Measurements from ENCODE around the gene CFAP206. TPM values are rescaled to one million over a fixed set of nuclear protein-coding genes. Genes with fewer than 3 reads are reported as not detected.

CFAP206 gene
- total and polyA plus RNA-seq, 10 donors, result 0.06 to 0.46 (median 0.16) TPM; not detected in 6

DNA sequence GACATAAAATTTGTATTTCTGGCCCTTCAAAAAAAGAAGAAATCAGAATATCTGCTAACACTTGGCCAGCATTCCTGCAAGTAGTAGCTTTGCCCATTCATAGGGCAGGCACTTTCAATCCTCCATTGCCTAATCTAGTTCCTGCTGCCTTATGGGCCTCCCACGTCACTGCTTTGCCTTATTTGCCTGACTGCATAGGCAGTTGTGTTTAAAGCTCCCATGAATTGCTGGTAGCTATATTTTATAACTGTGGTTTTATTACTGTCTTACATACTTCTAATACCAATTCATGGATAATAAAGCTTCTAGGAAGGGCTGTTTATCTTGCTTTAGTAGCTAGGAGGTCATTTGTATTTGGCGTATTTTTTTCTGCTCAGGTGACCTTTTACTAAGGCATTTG, 57.3 kb downstream of the CFAP206 start:
- Histone ChIP-seq H3K4me3 (no peak overlapping the region), H3K36me3 (no peaks in the 10 kb centered on the region), H3K9me3 (peaks cover 0 to 9% (median 7%) of the 10 kb centered on the region in 8 donors), H3K4me1 (no peaks in the 10 kb centered on the region), H3K27me3 (replicated peaks in 1 of 7) (peaks cover 0 to 10% (median 0%) of the 10 kb centered on the region in 7 donors), H3K27ac (no peak overlapping the region)
- intact Hi-C loops (cut with DNase I; ENCODE audit: low total_unique reads), result no loop called here
- TF ChIP-seq, protein P1, sequence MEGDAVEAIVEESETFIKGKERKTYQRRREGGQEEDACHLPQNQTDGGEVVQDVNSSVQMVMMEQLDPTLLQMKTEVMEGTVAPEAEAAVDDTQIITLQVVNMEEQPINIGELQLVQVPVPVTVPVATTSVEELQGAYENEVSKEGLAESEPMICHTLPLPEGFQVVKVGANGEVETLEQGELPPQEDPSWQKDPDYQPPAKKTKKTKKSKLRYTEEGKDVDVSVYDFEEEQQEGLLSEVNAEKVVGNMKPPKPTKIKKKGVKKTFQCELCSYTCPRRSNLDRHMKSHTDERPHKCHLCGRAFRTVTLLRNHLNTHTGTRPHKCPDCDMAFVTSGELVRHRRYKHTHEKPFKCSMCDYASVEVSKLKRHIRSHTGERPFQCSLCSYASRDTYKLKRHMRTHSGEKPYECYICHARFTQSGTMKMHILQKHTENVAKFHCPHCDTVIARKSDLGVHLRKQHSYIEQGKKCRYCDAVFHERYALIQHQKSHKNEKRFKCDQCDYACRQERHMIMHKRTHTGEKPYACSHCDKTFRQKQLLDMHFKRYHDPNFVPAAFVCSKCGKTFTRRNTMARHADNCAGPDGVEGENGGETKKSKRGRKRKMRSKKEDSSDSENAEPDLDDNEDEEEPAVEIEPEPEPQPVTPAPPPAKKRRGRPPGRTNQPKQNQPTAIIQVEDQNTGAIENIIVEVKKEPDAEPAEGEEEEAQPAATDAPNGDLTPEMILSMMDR (IDR thresholded peaks at IDR 0.05 in 8 of 11, conservative IDR thresholded peaks at IDR 0.05 in 3 of 11), result no peak
- TF ChIP-seq POLR2AphosphoS5 (IDR thresholded peaks at IDR 0.05), result no peak
- DNase-seq, result no peak
- WGBS, 5 donors, result 77 to 88% (median 82%) methylated on average over 2 of the region's 2 CpGs

DNA sequence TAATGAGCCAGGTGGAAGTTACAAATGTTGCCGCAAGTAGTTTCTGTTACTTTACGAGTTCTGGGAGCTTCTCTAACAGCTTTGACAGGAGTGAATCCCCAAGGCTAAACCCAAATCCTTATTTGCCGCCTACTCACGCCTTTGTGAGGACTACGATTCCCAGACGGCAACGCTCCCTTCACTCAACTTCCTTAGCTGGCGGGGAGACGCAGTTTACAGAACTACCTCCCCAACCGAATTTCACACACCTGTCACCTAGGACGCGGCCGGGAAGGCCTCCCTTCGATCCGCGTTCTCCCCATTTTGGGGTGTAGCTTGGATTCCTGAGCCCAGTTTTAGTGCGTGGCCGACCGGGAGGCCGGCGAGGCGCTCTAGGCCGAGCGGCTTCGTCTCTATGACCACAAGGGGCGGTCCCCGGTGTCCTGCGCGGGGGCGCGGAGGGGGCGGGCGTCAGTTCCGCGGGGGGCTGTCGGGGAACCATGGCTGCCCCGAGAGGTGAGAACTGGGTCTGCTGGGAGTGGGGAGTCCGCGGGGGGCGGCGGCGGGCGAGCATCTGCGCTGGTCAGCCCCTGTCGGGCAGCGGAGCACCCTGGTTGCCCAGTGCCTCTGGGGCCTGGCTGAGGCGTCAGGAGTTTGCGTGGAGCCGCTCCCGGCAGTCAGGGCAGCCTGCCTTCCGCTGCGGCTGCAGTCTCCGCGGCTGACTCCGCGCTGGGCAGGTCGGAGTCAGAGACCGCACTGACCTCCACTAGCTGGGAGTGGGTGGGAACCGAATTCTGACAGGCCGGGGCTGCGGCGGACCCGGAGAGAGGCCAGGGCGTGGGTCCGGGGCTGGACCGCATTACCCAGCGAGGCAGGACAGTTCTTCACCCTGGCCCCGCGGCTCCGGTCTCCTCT, 65.0 kb downstream of the CFAP206 start, which contains the start of gene SLC35A1:
TSS of gene SLC35A1 (plus strand) at position 450 of the 894 bp plus-strand sequence. CDS start at position 480, 30 bp downstream.
- DNase-seq, result peak; percentile 97

DNA sequence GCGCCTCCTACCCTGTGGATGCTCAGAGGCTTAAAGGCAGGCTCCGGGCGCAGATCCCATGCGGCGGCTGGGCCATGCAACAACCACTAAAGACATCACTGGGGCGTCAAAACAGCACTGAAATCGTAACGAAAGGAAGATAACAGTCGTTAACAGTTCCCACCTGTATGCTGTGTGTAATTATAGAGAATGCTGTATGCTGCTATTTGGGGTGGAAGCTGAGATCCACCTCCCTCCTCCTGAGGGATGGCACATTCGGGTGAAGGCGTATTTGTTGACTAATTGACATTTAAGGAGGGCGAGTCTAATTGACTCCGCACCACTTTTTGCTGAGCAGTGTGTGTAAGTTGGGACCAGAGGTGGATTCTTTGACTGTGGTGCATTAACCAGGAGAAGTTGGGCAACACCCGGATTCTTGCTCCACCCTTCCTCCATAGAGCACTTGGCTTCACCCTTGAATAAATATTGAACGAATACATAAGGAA, 65.7 kb downstream of the CFAP206 start:
- no peak for DNase-seq
- Histone ChIP-seq H3K9me3 (no peaks in the 10 kb centered on the region), H3K36me3 (peaks cover 0 to 13% (median 0%) of the 10 kb centered on the region in 6 donors), H3K27ac (peak overlapping the region; percentile 87 to 97 (median 96)), H3K4me1 (peaks cover 8 to 44% (median 28%) of the 10 kb centered on the region in 6 donors), H3K27me3 (replicated peaks in 1 of 7) (no peaks in the 10 kb centered on the region), H3K4me3 (peak overlapping the region; percentile 53 to 99 (median 91))
- intact Hi-C loops (cut with DNase I; ENCODE audit: low total_unique reads), result no loop called here
- TF ChIP-seq POLR2AphosphoS5 (IDR thresholded peaks at IDR 0.05) (no peak), POLR2A (IDR thresholded peaks at IDR 0.05) (no peak)
- TF ChIP-seq, protein P1 (IDR thresholded peaks at IDR 0.05 in 8 of 11, conservative IDR thresholded peaks at IDR 0.05 in 3 of 11), result no peak
- 1 to 3% (median 2%) methylated on average over 14 to 15 of the region's 15 CpGs for WGBS, 5 donors

More for the DNA sequence above, 65.0 kb downstream of the CFAP206 start, which contains the start of gene SLC35A1:
- intact Hi-C loops (cut with DNase I; ENCODE audit: low total_unique reads), result no loop called here
- WGBS, 5 donors, result 0 to 1% (median 1%) methylated on average over 29 to 70 of the region's 70 CpGs
- Histone ChIP-seq H3K9me3 (no peaks in the 10 kb centered on the region), H3K27me3 (replicated peaks in 1 of 7) (peaks cover 0 to 4% (median 0%) of the 10 kb centered on the region in 7 donors), H3K4me1 (peaks cover 8 to 44% (median 28%) of the 10 kb centered on the region in 6 donors), H3K36me3 (peaks cover 0 to 7% (median 0%) of the 10 kb centered on the region in 6 donors), H3K4me3 (peak within 1 kb of the TSS; percentile 53 to 99 (median 91)), H3K27ac (peak within 1 kb of the TSS; percentile 87 to 97 (median 96))
- TF ChIP-seq, protein P1 (IDR thresholded peaks at IDR 0.05 in 8 of 11, conservative IDR thresholded peaks at IDR 0.05 in 3 of 11), result peak in 10 of 11 experiments; percentile 6 to 58 (median 47)
- TF ChIP-seq POLR2A (IDR thresholded peaks at IDR 0.05) (peak; percentile 22 to 35 (median 26)), POLR2AphosphoS5 (IDR thresholded peaks at IDR 0.05) (peak; percentile 90 to 95 (median 92))

Measured in spleen (tissue), 11 donors.